Activated CD4-positive, alpha-beta T cell treated with anti-CD3 and anti-CD28 coated beads for 36 hours (primary cell): Measurements from ENCODE around the gene DGCR2. TPM values are rescaled to one million over a fixed set of nuclear protein-coding genes. Genes with fewer than 3 reads are reported as not detected.
"Not testable (repeated sequence)": the region's sequence is repeated elsewhere in the genome, so short reads cannot be mapped to it uniquely, and the experiment has no call there.

Experiments used
- ATAC-seq: fragments of 200-7000 bp; cut with Tn5 transposase; one replicate; pipeline ENCODE4 v1.10.0; 2021; ENCODE audit warnings: mild to moderate bottlenecking, moderate library complexity
- CTCF ChIA-PET: fragments of 350-600 bp; sonication (Branson Sonifier 250); formaldehyde crosslinking; loops from one replicate; lab custom pipeline; 2021; ENCODE audit warnings: antibody characterized with exemption; lab: Charles Lee
- POLR2A ChIA-PET: fragments of 350-600 bp; sonication (Branson Sonifier 250); formaldehyde crosslinking; loops from one replicate; lab custom pipeline; 2021; ENCODE audit warnings: antibody characterized with exemption, inconsistent platforms; lab: Charles Lee
- DNase-seq: peaks from one replicate; pipeline ENCODE4 v3.0.0-alpha.2; 2020
- H3K27ac Mint-ChIP-seq: one replicate; pipeline ENCODE4 v1.8.0; 2021; ENCODE audit warnings: mixed read lengths
- H3K27me3 Mint-ChIP-seq: one replicate; pipeline ENCODE4 v1.8.0; 2021; ENCODE audit warnings: mixed read lengths
- H3K36me3 Mint-ChIP-seq: one replicate; pipeline ENCODE4 v1.8.0; 2021; ENCODE audit warnings: low read depth, mixed read lengths
- H3K4me1 Mint-ChIP-seq: one replicate; pipeline ENCODE4 v1.8.0; 2021; ENCODE audit warnings: mixed read lengths
- H3K4me3 Mint-ChIP-seq: one replicate; pipeline ENCODE4 v1.8.0; 2021; ENCODE audit warnings: mild to moderate bottlenecking, moderate library complexity, mixed read lengths
- H3K9me3 Mint-ChIP-seq: one replicate; pipeline ENCODE4 v1.8.0; 2021; ENCODE audit warnings: low read depth, mixed read lengths
- intact Hi-C, 2 experiments: fragments of 100-400 bp; cut with DNase I in 1 of 2; cut with micrococcal nuclease in 1 of 2; formaldehyde crosslinking; loops; one replicate each; pipeline versions ENCODE4 v1.14.2 to v1.15.1; 2022 to 2024; cut with DNase I, micrococcal nuclease
- total RNA-seq, 2 experiments: library from RNA; stranded (reverse); gene quantifications; one replicate each; pipeline ENCODE4 v1.2.3, GENCODE V29; 2021

DGCR2 gene
- total RNA-seq, 2 experiments from 2014 or later: 23.7 to 27.5 TPM

DNA sequence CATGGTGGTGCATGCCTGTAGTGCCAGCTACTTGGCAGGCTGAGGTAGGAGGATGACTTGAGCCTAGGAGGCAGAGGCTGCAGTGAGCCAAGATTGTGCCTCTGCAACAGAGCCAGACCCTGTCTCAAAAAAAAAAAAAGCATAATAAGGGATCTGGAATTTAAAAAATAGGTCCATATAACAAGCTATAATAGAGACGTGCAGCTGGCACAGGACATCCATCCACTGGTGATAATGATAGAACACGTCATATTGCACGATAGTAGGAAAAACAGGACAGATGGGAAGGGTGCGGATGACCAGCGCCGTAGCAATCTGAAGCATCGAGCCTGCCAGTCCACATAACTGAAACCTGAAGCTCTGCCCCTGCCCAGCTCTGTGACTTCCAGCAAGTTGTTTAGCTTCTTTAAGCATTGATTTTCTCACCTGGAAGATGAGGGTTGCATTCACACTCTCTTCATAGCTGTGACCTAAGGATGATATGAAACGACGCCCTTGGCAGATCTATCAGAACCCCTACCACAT, 125.8 kb downstream of the DGCR2 start:
- no peaks in the 10 kb centered on the region for H3K36me3 Mint-ChIP-seq
- no peak overlapping the region for H3K27ac Mint-ChIP-seq
- H3K9me3 Mint-ChIP-seq: no peaks in the 10 kb centered on the region
- H3K4me3 Mint-ChIP-seq: no peak overlapping the region
- intact Hi-C loops: no loop called here
- no peaks in the 10 kb centered on the region for H3K4me1 Mint-ChIP-seq
- ChIA-PET POLR2A (no interaction called here), CTCF (no interaction called here)
- H3K27me3 Mint-ChIP-seq: peaks cover 2% of the 10 kb centered on the region
- DNase-seq (no peak), ATAC-seq (no peak)

GRCh38 chr22:18995327-18995711, 126.9 kb downstream of the DGCR2 start:
- CTCF ChIA-PET: no interaction called here
- H3K9me3 Mint-ChIP-seq: no peaks in the 10 kb centered on the region

GRCh38 chr22:18994701-18995326, 127.4 kb downstream of the DGCR2 start:
- no peak for DNase-seq
- CTCF ChIA-PET: no interaction called here
- intact Hi-C loops: no loop called here
- Mint-ChIP-seq H3K27ac (no peak overlapping the region), H3K36me3 (no peaks in the 10 kb centered on the region), H3K4me3 (no peak overlapping the region), H3K9me3 (no peaks in the 10 kb centered on the region), H3K27me3 (peaks cover 2% of the 10 kb centered on the region), H3K4me1 (no peaks in the 10 kb centered on the region)
- POLR2A ChIA-PET: no interaction called here
- ATAC-seq: no peak

More at GRCh38 chr22:18995327-18995711, 126.9 kb downstream of the DGCR2 start:
- Mint-ChIP-seq H3K4me1 (no peaks in the 10 kb centered on the region), H3K27me3 (peaks cover 2% of the 10 kb centered on the region), H3K4me3 (no peak overlapping the region), H3K36me3 (no peaks in the 10 kb centered on the region), H3K27ac (no peak overlapping the region)
- no peak for ATAC-seq
- DNase-seq: no peak
- POLR2A ChIA-PET: no interaction called here
- intact Hi-C loops: no loop called here

- Mint-ChIP-seq H3K9me3 (no peaks in the 10 kb centered on the region), H3K27me3 (peaks cover 2% of the 10 kb centered on the region), H3K27ac (no peak overlapping the region), H3K36me3 (no peaks in the 10 kb centered on the region), H3K4me1 (no peaks in the 10 kb centered on the region), H3K4me3 (no peak overlapping the region)
- POLR2A ChIA-PET: no interaction called here
- no peak for ATAC-seq
- no peak for DNase-seq
- CTCF ChIA-PET: no interaction called here
- intact Hi-C loops: no loop called here
Measured at GRCh38 chr22:18994056-18994455, 128.2 kb downstream of the DGCR2 start.

GRCh38 chr22:18992543-18993198, 129.5 kb downstream of the DGCR2 start:
- Mint-ChIP-seq H3K9me3 (no peaks in the 10 kb centered on the region), H3K36me3 (no peaks in the 10 kb centered on the region), H3K4me1 (no peaks in the 10 kb centered on the region), H3K27me3 (peaks cover 2% of the 10 kb centered on the region), H3K27ac (no peak overlapping the region), H3K4me3 (no peak overlapping the region)
- intact Hi-C loops: no loop called here
- ChIA-PET POLR2A (no interaction called here), CTCF (no interaction called here)
- ATAC-seq (no peak), DNase-seq (no peak)

DNA sequence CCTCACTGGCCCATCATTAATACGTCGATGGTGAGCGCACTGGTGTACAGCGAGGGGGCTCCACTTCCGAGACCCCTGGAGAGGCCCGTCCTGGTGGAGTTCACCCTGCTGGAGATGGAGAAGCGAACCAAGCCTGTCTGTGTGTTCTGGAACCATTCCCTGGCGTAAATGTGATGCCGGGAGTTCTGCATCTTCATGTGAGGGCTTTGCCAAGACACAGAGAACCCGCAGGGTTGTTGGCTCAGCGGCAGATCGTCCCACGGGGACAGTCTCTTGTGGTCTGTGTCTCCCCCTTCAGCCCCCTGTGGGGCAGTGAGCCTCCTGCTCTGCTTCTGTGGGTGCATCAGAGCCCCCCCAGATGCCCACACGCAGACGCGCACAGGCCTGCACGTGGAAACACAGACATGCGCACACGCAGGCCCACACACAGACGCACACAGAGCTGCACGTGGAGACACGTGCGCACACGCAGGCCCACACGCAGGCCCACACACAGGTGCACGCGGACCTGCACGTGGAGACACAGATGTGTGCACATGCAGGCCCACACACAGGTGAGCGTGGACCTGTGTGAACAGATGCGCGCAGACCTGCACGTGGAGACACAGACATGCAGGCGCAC, 130.3 kb downstream of the DGCR2 start:
- ChIA-PET CTCF (no interaction called here), POLR2A (no interaction called here)
- DNase-seq (no peak), ATAC-seq (no peak)
- Mint-ChIP-seq H3K36me3 (no peaks in the 10 kb centered on the region), H3K4me3 (no peak overlapping the region), H3K27me3 (peaks cover 2% of the 10 kb centered on the region), H3K27ac (no peak overlapping the region), H3K9me3 (no peaks in the 10 kb centered on the region), H3K4me1 (no peaks in the 10 kb centered on the region)
- intact Hi-C loops: no loop called here

- ChIA-PET CTCF (no interaction called here), POLR2A (no interaction called here)
- Mint-ChIP-seq H3K9me3 (no peaks in the 10 kb centered on the region), H3K27ac (no peak overlapping the region), H3K4me1 (no peaks in the 10 kb centered on the region), H3K27me3 (no peaks in the 10 kb centered on the region), H3K36me3 (no peaks in the 10 kb centered on the region), H3K4me3 (no peak overlapping the region)
- intact Hi-C loops: no loop called here
- DNase-seq: no peak
- no peak for ATAC-seq
Measured at GRCh38 chr22:18991138-18991432, 131.1 kb downstream of the DGCR2 start.

- no peaks in the 10 kb centered on the region for H3K36me3 Mint-ChIP-seq
- intact Hi-C loops: no loop called here
- no peaks in the 10 kb centered on the region for H3K27me3 Mint-ChIP-seq
- no peaks in the 10 kb centered on the region for H3K9me3 Mint-ChIP-seq
- no peak overlapping the region for H3K27ac Mint-ChIP-seq
- CTCF ChIA-PET: no interaction called here
- no peaks in the 10 kb centered on the region for H3K4me1 Mint-ChIP-seq
- DNase-seq: no peak
- H3K4me3 Mint-ChIP-seq: no peak overlapping the region
- ATAC-seq: no peak
- POLR2A ChIA-PET: no interaction called here
Measured at GRCh38 chr22:18990355-18991137, 131.7 kb downstream of the DGCR2 start.

- H3K4me3 Mint-ChIP-seq: no peak overlapping the region
- POLR2A ChIA-PET: no interaction called here
Measured at GRCh38 chr22:18988958-18989357, 133.3 kb downstream of the DGCR2 start.

GRCh38 chr22:18987765-18988164, 134.4 kb downstream of the DGCR2 start:
- Mint-ChIP-seq H3K27ac (no peak overlapping the region), H3K9me3 (no peaks in the 10 kb centered on the region), H3K4me1 (no peaks in the 10 kb centered on the region), H3K27me3 (no peaks in the 10 kb centered on the region), H3K36me3 (no peaks in the 10 kb centered on the region), H3K4me3 (no peak overlapping the region)
- ATAC-seq (no peak), DNase-seq (no peak)
- CTCF ChIA-PET: no interaction called here
- POLR2A ChIA-PET: no interaction called here
- intact Hi-C loops: no loop called here

More at GRCh38 chr22:18988958-18989357, 133.3 kb downstream of the DGCR2 start:
- Mint-ChIP-seq H3K9me3 (no peaks in the 10 kb centered on the region), H3K27ac (no peak overlapping the region), H3K27me3 (no peaks in the 10 kb centered on the region), H3K36me3 (no peaks in the 10 kb centered on the region), H3K4me1 (no peaks in the 10 kb centered on the region)
- ATAC-seq (no peak), DNase-seq (no peak)
- CTCF ChIA-PET: no interaction called here
- intact Hi-C loops: no loop called here

- H3K27ac Mint-ChIP-seq, intact Hi-C loops, POLR2A ChIA-PET, H3K4me1 Mint-ChIP-seq, H3K9me3 Mint-ChIP-seq, ATAC-seq, H3K4me3 Mint-ChIP-seq, CTCF ChIA-PET, H3K27me3 Mint-ChIP-seq, DNase-seq, H3K36me3 Mint-ChIP-seq: not testable (repeated sequence)
Measured at GRCh38 chr22:18987114-18987513, 135.1 kb downstream of the DGCR2 start.
